Mesendoderm (in vitro differentiated cells): ENCODE data around the gene GID8.

Source experiments
- DNase-seq: peaks from one replicate; pipeline ENCODE4 v3.0.0; 2013
- H2AK5ac ChIP-seq: 2 replicates; pipeline ENCODE4 v1.6.1; 2013; ENCODE audit warnings: low read length, inconsistent platforms
- H2BK120ac ChIP-seq: 2 replicates; pipeline ENCODE4 v1.6.1; 2013; ENCODE audit warnings: low read depth, mild to moderate bottlenecking, low read length, moderate library complexity, mixed read lengths
- H2BK15ac ChIP-seq: replicated peaks from 2 replicates; pipeline ENCODE4 v1.6.1; 2013; ENCODE audit warnings: low read depth, mild to moderate bottlenecking, moderate library complexity
- H2BK5ac ChIP-seq: 2 replicates; pipeline ENCODE4 v1.6.1; 2013; ENCODE audit warnings: low read length, inconsistent platforms
- H3K18ac ChIP-seq: 2 replicates; pipeline ENCODE4 v1.6.1; 2013; ENCODE audit warnings: mild to moderate bottlenecking, low read length, mixed read lengths
- H3K23ac ChIP-seq: one replicate; pipeline ENCODE4 v1.6.1; 2013; ENCODE audit warnings: low read length
- H3K27ac ChIP-seq: 2 replicates; pipeline ENCODE4 v1.5.1; 2013; ENCODE audit warnings: low read depth, mild to moderate bottlenecking, inconsistent platforms, low read length, moderate library complexity
- H3K27me3 ChIP-seq: 2 replicates; pipeline ENCODE4 v1.6.1; 2013; ENCODE audit warnings: low read length, control low read depth, mild to moderate bottlenecking, inconsistent platforms; ENCODE audit not compliant: insufficient read depth, poor library complexity
- H3K36me3 ChIP-seq: 2 replicates; pipeline ENCODE4 v1.6.1; 2013; ENCODE audit warnings: low read length, inconsistent platforms; ENCODE audit not compliant: control insufficient read depth, insufficient read depth
- H3K4ac ChIP-seq: one replicate; pipeline ENCODE4 v1.6.1; 2013; ENCODE audit warnings: low read depth, mild to moderate bottlenecking, low read length, moderate library complexity
- H3K4me1 ChIP-seq: 2 replicates; pipeline ENCODE4 v1.6.1; 2013; ENCODE audit warnings: low read depth, low read length, inconsistent platforms; ENCODE audit not compliant: control insufficient read depth
- H3K4me2 ChIP-seq: 2 replicates; pipeline ENCODE4 v1.6.1; 2013; ENCODE audit warnings: low read length
- H3K4me3 ChIP-seq: 2 replicates; pipeline ENCODE4 v1.5.1; 2013; ENCODE audit warnings: mild to moderate bottlenecking, low read length
- H3K56ac ChIP-seq: one replicate; pipeline ENCODE4 v1.6.1; 2013; ENCODE audit warnings: low read length
- H3K79me1 ChIP-seq: 2 replicates; pipeline ENCODE4 v1.6.1; 2013; ENCODE audit warnings: low read length, inconsistent platforms
- H3K79me2 ChIP-seq: 2 replicates; pipeline ENCODE4 v1.6.1; 2013; ENCODE audit warnings: mild to moderate bottlenecking, low read length; ENCODE audit not compliant: control insufficient read depth, insufficient read depth
- H3K9ac ChIP-seq: 2 replicates; pipeline ENCODE4 v1.6.1; 2013; ENCODE audit warnings: low read length, inconsistent platforms
- H4K5ac ChIP-seq: one replicate; pipeline ENCODE4 v1.6.1; 2013; ENCODE audit warnings: low read length
- H4K8ac ChIP-seq: one replicate; pipeline ENCODE4 v1.6.1; 2013; ENCODE audit warnings: low read depth, mild to moderate bottlenecking, control low read depth, low read length, moderate library complexity
- whole genome bisulfite sequencing: extraction: QIAGEN DNeasy Blood & Tissue Kit; methylation state at CpG from one replicate; pipeline ENCODE4 v1.1.7; 2013; ENCODE audit warnings: low lambda C conversion rate, missing lambda C conversion rate; ENCODE audit not compliant: insufficient coverage; ENCODE audit errors: extremely low coverage; 5-methylcytosine and 5-hydroxymethylcytosine counted together

The GID8 gene

GRCh38 chr20:62963614-62964397, 25.9 kb downstream of the GID8 start:
- no peak overlapping the region for H3K4me2 ChIP-seq
- no peak overlapping the region for H2AK5ac ChIP-seq
- no peak overlapping the region for H3K27ac ChIP-seq
- no peak overlapping the region for H4K8ac ChIP-seq
- H3K79me1 ChIP-seq, result no peaks in the 10 kb centered on the region
- H3K9ac ChIP-seq, result no peak overlapping the region
- no peak overlapping the region for H3K4ac ChIP-seq
- no peaks in the 10 kb centered on the region for H3K27me3 ChIP-seq
- H3K4me1 ChIP-seq, result no peaks in the 10 kb centered on the region
- H2BK15ac ChIP-seq, result no peak overlapping the region
- no peak overlapping the region for H3K56ac ChIP-seq
- H3K4me3 ChIP-seq, result no peak overlapping the region
- no peak overlapping the region for H4K5ac ChIP-seq
- no peak overlapping the region for H2BK5ac ChIP-seq
- H3K79me2 ChIP-seq, result no peaks in the 10 kb centered on the region
- H3K23ac ChIP-seq, result no peak overlapping the region
- WGBS, result no CpG with 5 or more reads among the region's 32 CpGs
- H3K36me3 ChIP-seq, result peaks cover 2% of the 10 kb centered on the region
- no peak for DNase-seq
- H2BK120ac ChIP-seq, result no peak overlapping the region
- no peak overlapping the region for H3K18ac ChIP-seq

- Histone ChIP-seq H2AK5ac (no peak overlapping the region), H2BK5ac (no peak overlapping the region), H3K79me1 (no peaks in the 10 kb centered on the region), H3K4me3 (no peak overlapping the region), H3K27ac (no peak overlapping the region), H3K23ac (no peak overlapping the region), H3K9ac (no peak overlapping the region), H3K79me2 (no peaks in the 10 kb centered on the region), H3K4ac (no peak overlapping the region), H2BK15ac (no peak overlapping the region), H3K27me3 (no peaks in the 10 kb centered on the region), H3K4me2 (no peak overlapping the region), H3K4me1 (no peaks in the 10 kb centered on the region), H2BK120ac (no peak overlapping the region), H4K8ac (no peak overlapping the region), H3K36me3 (peaks cover 2% of the 10 kb centered on the region), H3K18ac (no peak overlapping the region), H4K5ac (no peak overlapping the region), H3K56ac (no peak overlapping the region)
- WGBS, result no CpG with 5 or more reads among the region's 20 CpGs
- DNase-seq, result no peak
Observed at GRCh38 chr20:62964700-62965099, 26.8 kb downstream of the GID8 start.

GRCh38 chr20:62965363-62965771, 27.4 kb downstream of the GID8 start:
- Histone ChIP-seq H3K79me2 (no peaks in the 10 kb centered on the region), H3K79me1 (no peaks in the 10 kb centered on the region), H2BK15ac (no peak overlapping the region), H2BK5ac (no peak overlapping the region), H3K27ac (no peak overlapping the region), H3K4me3 (no peak overlapping the region), H4K8ac (no peak overlapping the region), H3K23ac (no peak overlapping the region), H3K36me3 (no peaks in the 10 kb centered on the region), H2AK5ac (no peak overlapping the region), H3K4ac (no peak overlapping the region), H3K4me2 (no peak overlapping the region), H4K5ac (no peak overlapping the region), H2BK120ac (no peak overlapping the region), H3K9ac (no peak overlapping the region), H3K27me3 (no peaks in the 10 kb centered on the region), H3K56ac (no peak overlapping the region), H3K18ac (no peak overlapping the region), H3K4me1 (no peaks in the 10 kb centered on the region)
- DNase-seq, result no peak
- WGBS, result no CpG with 5 or more reads among the region's 19 CpGs

GRCh38 chr20:62966212-62967148, 28.5 kb downstream of the GID8 start:
- Histone ChIP-seq H3K4me3 (no peak overlapping the region), H3K4me2 (no peak overlapping the region), H3K27me3 (no peaks in the 10 kb centered on the region), H4K8ac (no peak overlapping the region), H2BK15ac (no peak overlapping the region), H3K9ac (no peak overlapping the region), H3K4me1 (no peaks in the 10 kb centered on the region), H3K56ac (no peak overlapping the region), H2AK5ac (no peak overlapping the region), H3K18ac (no peak overlapping the region), H3K79me1 (no peaks in the 10 kb centered on the region), H3K27ac (no peak overlapping the region), H3K23ac (no peak overlapping the region), H3K79me2 (no peaks in the 10 kb centered on the region), H3K4ac (no peak overlapping the region), H2BK120ac (no peak overlapping the region), H4K5ac (no peak overlapping the region), H2BK5ac (no peak overlapping the region), H3K36me3 (no peaks in the 10 kb centered on the region)
- no CpG with 5 or more reads among the region's 27 CpGs for WGBS
- no peak for DNase-seq

- H3K27me3 ChIP-seq, result no peaks in the 10 kb centered on the region
- no peak overlapping the region for H3K9ac ChIP-seq
- H3K56ac ChIP-seq, result no peak overlapping the region
- no peak overlapping the region for H4K8ac ChIP-seq
- H3K27ac ChIP-seq, result no peak overlapping the region
- no peaks in the 10 kb centered on the region for H3K79me2 ChIP-seq
- no peak overlapping the region for H3K18ac ChIP-seq
- H4K5ac ChIP-seq, result no peak overlapping the region
- no peak overlapping the region for H2BK120ac ChIP-seq
- H3K4me3 ChIP-seq, result no peak overlapping the region
- H3K4me1 ChIP-seq, result no peaks in the 10 kb centered on the region
- no CpG with 5 or more reads among the region's 6 CpGs for WGBS
- no peak overlapping the region for H3K23ac ChIP-seq
- H2AK5ac ChIP-seq, result no peak overlapping the region
- no peak overlapping the region for H3K4ac ChIP-seq
- no peak overlapping the region for H2BK5ac ChIP-seq
- H3K4me2 ChIP-seq, result no peak overlapping the region
- DNase-seq, result no peak
- no peaks in the 10 kb centered on the region for H3K79me1 ChIP-seq
- H2BK15ac ChIP-seq, result no peak overlapping the region
- H3K36me3 ChIP-seq, result no peaks in the 10 kb centered on the region
Observed at GRCh38 chr20:62967149-62967501, 29.2 kb downstream of the GID8 start.
